Sigmoid colon (tissue), 7 donors: ENCODE data around the gene NDRG4. TPM values are rescaled to one million over a fixed set of nuclear protein-coding genes. Genes with fewer than 3 reads are reported as not detected.

ENCODE experiments used
- DNase-seq: peaks from one replicate; pipeline ENCODE4 v3.0.0-alpha.2; 2019
- H3K27ac ChIP-seq, 4 donors: fragments of 200-600 bp; sonication (generic); one replicate each; pipeline ENCODE4 v1.5.1; 2016 to 2019; ENCODE audit warnings: mild to moderate bottlenecking in 1 of 4
- H3K27me3 ChIP-seq, 3 donors: fragments of 200-600 bp; sonication (generic); one replicate each; pipeline ENCODE4 v1.5.1; 2019; ENCODE audit warnings: mild to moderate bottlenecking in 1 of 3
- H3K36me3 ChIP-seq, 4 donors: fragments of 200-600 bp; sonication (generic); one replicate each; pipeline ENCODE4 v1.5.1; 2016 to 2019
- H3K4me1 ChIP-seq, 4 donors: fragments of 200-600 bp; sonication (generic); one replicate each; pipeline ENCODE4 v1.5.1; 2017 to 2019
- H3K4me3 ChIP-seq, 4 donors: fragments of 200-600 bp; sonication (generic); one replicate each; pipeline ENCODE4 v1.5.1; 2017 to 2019; ENCODE audit warnings: mild to moderate bottlenecking in 2 of 4, moderate library complexity in 1 of 4
- H3K9me3 ChIP-seq, 4 donors: fragments of 200-600 bp in 3 of 4; sonication (generic) in 3 of 4; one replicate each; pipeline versions ENCODE4 v1.5.1 to v1.6.1; 2013 to 2019
- EP300 ChIP-seq, 4 donors: sonication (generic); formaldehyde crosslinking; IDR thresholded peaks; one replicate each; pipeline ENCODE4 v1.6.1; 2017; ENCODE audit warnings: antibody characterized with exemption in 4 of 4
- POLR2A ChIP-seq, 2 donors: fragments of 450-650 bp; IDR thresholded peaks; one replicate each; pipeline ENCODE4 v1.6.1; 2016; ENCODE audit warnings: antibody characterized with exemption in 2 of 2, mild to moderate bottlenecking in 2 of 2, moderate library complexity in 2 of 2
- POLR2AphosphoS5 ChIP-seq, 4 donors: sonication (generic); formaldehyde crosslinking; IDR thresholded peaks; one replicate each; pipeline ENCODE4 v1.6.1; 2017; ENCODE audit warnings: antibody characterized with exemption in 4 of 4
- WGBS, 2 donors: extraction: QIAGEN DNeasy Blood & Tissue Kit; methylation state at CpG; one replicate each; pipeline ENCODE4 v1.1.7; 2013; 5-methylcytosine and 5-hydroxymethylcytosine counted together
- intact Hi-C: fragments of 100-400 bp; cut with DNase I; formaldehyde crosslinking; loops from one replicate; pipeline ENCODE4 v1.15.1; 2023
- polyA plus RNA-seq, 3 donors: library from polyadenylated mRNA; stranded (reverse); fragments of 200-250 nt; gene quantifications; one replicate each; pipeline ENCODE4 v1.2.3, GENCODE V29; 2013
- total RNA-seq, 4 donors: library from RNA; depleted of rRNA; stranded (reverse); fragments of >200 nt; gene quantifications; one replicate each; pipeline ENCODE4 v1.1.0, GENCODE V29; 2016
- TF ChIP-seq, protein P1 (sequence below), 4 experiments: fragments of 450-650 bp in 3 of 4; fragments of 200-600 bp in 1 of 4; IDR thresholded peaks; one replicate each; pipeline ENCODE4 v1.5.1; 2016 to 2019; ENCODE audit warnings: antibody characterized with exemption in 4 of 4, mild to moderate bottlenecking in 3 of 4, moderate library complexity in 2 of 4
- donor health status: healthy with polysubstance abuse.
- donor health status: Bipolar disorder and iron deficiency.
- donor health status: healthy.

NDRG4 gene
- total and polyA plus RNA-seq, 7 donors = 3.6 to 21.0 (median 16.6) TPM

DNA sequence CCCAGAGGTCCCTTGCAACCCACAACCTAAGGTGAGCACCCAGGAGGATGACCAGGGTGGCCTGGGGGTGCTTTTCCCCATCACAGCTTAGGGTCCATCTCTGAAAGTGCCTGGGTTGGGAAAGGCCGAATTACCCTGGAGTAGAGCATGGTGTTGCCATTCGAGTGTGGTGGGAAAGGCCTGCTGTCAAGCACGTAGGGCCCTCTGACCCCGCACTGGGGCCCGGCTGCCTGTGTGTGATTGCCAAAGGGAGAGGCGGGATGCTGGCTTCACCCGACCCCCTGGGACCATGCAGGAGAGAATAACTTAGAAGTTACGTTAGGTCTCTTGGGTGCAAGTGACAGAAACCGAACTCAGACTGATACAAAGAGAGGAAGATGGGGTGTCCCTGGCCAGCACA, 27.7 kb upstream of the NDRG4 start:
- Histone ChIP-seq H3K9me3 (no peaks in the 10 kb centered on the region), H3K4me1 (no peaks in the 10 kb centered on the region), H3K36me3 (no peaks in the 10 kb centered on the region), H3K27me3 (peaks cover under 1 to 45% (median 6%) of the 10 kb centered on the region in 3 donors), H3K27ac (no peak overlapping the region), H3K4me3 (no peak overlapping the region)
- intact Hi-C loops = no loop called here
- WGBS, 2 donors = 87 to 91% methylated on average over 9 of the region's 9 CpGs
- no peak for DNase-seq
- TF ChIP-seq, protein P1, sequence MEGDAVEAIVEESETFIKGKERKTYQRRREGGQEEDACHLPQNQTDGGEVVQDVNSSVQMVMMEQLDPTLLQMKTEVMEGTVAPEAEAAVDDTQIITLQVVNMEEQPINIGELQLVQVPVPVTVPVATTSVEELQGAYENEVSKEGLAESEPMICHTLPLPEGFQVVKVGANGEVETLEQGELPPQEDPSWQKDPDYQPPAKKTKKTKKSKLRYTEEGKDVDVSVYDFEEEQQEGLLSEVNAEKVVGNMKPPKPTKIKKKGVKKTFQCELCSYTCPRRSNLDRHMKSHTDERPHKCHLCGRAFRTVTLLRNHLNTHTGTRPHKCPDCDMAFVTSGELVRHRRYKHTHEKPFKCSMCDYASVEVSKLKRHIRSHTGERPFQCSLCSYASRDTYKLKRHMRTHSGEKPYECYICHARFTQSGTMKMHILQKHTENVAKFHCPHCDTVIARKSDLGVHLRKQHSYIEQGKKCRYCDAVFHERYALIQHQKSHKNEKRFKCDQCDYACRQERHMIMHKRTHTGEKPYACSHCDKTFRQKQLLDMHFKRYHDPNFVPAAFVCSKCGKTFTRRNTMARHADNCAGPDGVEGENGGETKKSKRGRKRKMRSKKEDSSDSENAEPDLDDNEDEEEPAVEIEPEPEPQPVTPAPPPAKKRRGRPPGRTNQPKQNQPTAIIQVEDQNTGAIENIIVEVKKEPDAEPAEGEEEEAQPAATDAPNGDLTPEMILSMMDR (IDR thresholded peaks at IDR 0.05) = no peak
- TF ChIP-seq POLR2A (IDR thresholded peaks at IDR 0.05) (no peak), POLR2AphosphoS5 (IDR thresholded peaks at IDR 0.05) (no peak), EP300 (IDR thresholded peaks at IDR 0.05) (no peak)

DNA sequence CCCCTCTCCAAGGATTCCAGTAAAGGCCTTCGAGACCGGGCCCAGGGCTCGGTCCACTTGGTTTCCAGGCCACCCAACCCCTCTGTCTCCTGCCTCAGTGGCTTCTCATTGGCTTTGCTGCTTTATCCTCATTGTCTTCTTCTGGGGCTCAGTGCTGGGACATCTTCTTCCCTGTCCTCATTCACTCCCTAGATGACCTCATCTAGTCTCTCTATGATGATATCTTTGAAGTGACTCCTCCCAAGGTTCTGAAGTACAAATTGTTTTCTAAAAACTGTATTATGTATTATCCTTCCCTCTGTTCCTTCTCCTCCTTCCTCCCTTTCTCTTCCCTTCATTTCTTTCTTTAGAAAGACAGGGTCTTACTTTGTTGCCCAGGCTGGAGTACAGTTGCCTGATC, 27.1 kb upstream of the NDRG4 start:
- Histone ChIP-seq H3K4me3 (no peak overlapping the region), H3K27me3 (peaks cover 0 to 39% (median 2%) of the 10 kb centered on the region in 3 donors), H3K9me3 (no peaks in the 10 kb centered on the region), H3K36me3 (no peaks in the 10 kb centered on the region), H3K27ac (no peak overlapping the region), H3K4me1 (no peaks in the 10 kb centered on the region)
- DNase-seq = no peak
- no peak for TF ChIP-seq POLR2A (IDR thresholded peaks at IDR 0.05)
- TF ChIP-seq POLR2AphosphoS5 (IDR thresholded peaks at IDR 0.05) = no peak
- no peak for TF ChIP-seq EP300 (IDR thresholded peaks at IDR 0.05)
- intact Hi-C loops = no loop called here
- WGBS, 2 donors = 91 to 93% methylated on average over 3 of the region's 3 CpGs

DNA sequence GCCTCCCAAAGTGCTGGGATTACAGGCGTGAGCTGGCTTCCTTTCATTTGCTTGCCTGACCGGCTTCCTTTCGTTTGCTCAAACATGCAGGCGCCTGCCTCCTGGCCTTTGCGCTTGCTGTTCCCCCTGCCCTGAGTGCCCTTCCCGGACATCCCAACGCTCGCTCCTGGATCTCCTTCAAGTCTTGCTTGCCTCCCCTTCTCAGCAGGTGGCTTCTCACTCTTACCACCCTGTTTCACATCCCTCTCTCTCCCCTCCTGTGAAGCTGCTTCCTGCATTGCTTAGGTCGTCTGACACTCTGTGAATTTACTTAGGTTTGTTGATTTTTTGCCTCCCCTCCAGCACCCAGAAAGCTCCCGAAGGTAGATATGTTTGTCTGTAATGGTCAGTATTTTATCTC, 25.6 kb upstream of the NDRG4 start:
- H3K9me3 ChIP-seq = no peaks in the 10 kb centered on the region
- intact Hi-C loops = no loop called here
- H3K4me1 ChIP-seq = no peaks in the 10 kb centered on the region
- no peak for DNase-seq
- no peaks in the 10 kb centered on the region for H3K36me3 ChIP-seq
- 73 to 74% methylated on average over 10 of the region's 10 CpGs for WGBS, 2 donors
- no peak overlapping the region for H3K27ac ChIP-seq
- TF ChIP-seq, protein P1 (IDR thresholded peaks at IDR 0.05) = no peak
- TF ChIP-seq POLR2A (IDR thresholded peaks at IDR 0.05) = no peak
- TF ChIP-seq POLR2AphosphoS5 (IDR thresholded peaks at IDR 0.05) = no peak
- TF ChIP-seq EP300 (IDR thresholded peaks at IDR 0.05) = no peak
- H3K27me3 ChIP-seq = peaks cover 0 to 24% (median 0%) of the 10 kb centered on the region in 3 donors
- H3K4me3 ChIP-seq = no peak overlapping the region

DNA sequence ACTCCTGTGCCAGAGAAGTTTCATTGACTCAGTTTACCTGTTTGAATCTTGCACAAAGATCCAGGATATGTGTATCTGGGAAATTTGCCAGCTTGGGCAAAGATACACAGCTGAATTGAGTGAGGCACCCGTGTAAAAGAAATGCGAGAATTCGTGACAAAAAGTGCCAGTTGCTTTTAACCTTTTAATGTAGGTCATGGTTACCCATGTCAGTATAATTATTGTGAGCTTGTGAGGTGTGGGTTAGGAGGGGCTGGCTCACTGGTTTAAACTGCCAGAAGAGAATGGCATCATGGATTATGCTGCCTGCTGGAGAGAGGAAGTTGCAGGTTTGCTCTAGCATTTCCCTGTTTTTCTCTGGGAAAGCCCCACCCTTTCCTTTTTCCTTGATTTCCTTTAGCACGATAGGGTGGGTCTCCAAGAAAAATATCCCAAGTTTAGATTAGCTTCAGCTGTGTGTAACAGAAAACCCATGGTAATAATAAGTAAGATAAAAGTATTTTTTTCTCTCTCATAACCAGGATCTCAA, 24.8 kb upstream of the NDRG4 start:
- Histone ChIP-seq H3K9me3 (no peaks in the 10 kb centered on the region), H3K27me3 (peaks cover 0 to 18% (median 0%) of the 10 kb centered on the region in 3 donors), H3K4me3 (no peak overlapping the region), H3K4me1 (no peaks in the 10 kb centered on the region), H3K27ac (no peak overlapping the region), H3K36me3 (no peaks in the 10 kb centered on the region)
- intact Hi-C loops = no loop called here
- TF ChIP-seq POLR2A (IDR thresholded peaks at IDR 0.05) (no peak), POLR2AphosphoS5 (IDR thresholded peaks at IDR 0.05) (no peak), EP300 (IDR thresholded peaks at IDR 0.05) (no peak)
- TF ChIP-seq, protein P1 (IDR thresholded peaks at IDR 0.05) = no peak
- no peak for DNase-seq
- 23 to 58% methylated on average over 4 of the region's 4 CpGs for WGBS, 2 donors

DNA sequence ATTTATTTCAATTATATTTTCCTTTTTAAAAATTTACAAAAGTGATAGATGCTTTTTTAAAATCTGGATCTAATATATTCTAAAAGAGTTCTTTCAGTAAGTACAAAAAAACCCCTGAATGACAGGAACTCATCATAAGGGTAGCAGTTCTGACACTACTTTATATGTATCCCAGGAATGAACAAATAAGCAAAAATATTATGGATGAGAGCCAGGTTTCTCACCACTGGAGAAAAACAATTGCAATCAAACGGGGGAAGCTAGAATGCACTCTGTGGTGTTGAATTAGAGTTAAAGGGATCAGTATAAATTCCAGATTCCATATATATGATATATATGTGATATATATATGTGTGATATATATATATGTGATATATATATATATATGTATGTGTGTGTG, 23.2 kb upstream of the NDRG4 start:
- no peak overlapping the region for H3K4me3 ChIP-seq
- peaks cover 0 to 10% (median 0%) of the 10 kb centered on the region in 3 donors for H3K27me3 ChIP-seq
- intact Hi-C loops = no loop called here
- no peak for DNase-seq
- H3K36me3 ChIP-seq = no peaks in the 10 kb centered on the region
- H3K4me1 ChIP-seq = no peaks in the 10 kb centered on the region
- WGBS, 2 donors = 56 to 71% methylated on average over 1 of the region's 1 CpG
- H3K9me3 ChIP-seq = no peaks in the 10 kb centered on the region
- TF ChIP-seq EP300 (IDR thresholded peaks at IDR 0.05) = no peak
- no peak for TF ChIP-seq POLR2A (IDR thresholded peaks at IDR 0.05)
- no peak for TF ChIP-seq POLR2AphosphoS5 (IDR thresholded peaks at IDR 0.05)
- TF ChIP-seq, protein P1 (IDR thresholded peaks at IDR 0.05) = no peak
- H3K27ac ChIP-seq = no peak overlapping the region
